Measurements from ENCODE around the gene HLX.

The HLX gene, protein sequence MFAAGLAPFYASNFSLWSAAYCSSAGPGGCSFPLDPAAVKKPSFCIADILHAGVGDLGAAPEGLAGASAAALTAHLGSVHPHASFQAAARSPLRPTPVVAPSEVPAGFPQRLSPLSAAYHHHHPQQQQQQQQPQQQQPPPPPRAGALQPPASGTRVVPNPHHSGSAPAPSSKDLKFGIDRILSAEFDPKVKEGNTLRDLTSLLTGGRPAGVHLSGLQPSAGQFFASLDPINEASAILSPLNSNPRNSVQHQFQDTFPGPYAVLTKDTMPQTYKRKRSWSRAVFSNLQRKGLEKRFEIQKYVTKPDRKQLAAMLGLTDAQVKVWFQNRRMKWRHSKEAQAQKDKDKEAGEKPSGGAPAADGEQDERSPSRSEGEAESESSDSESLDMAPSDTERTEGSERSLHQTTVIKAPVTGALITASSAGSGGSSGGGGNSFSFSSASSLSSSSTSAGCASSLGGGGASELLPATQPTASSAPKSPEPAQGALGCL

DNA sequence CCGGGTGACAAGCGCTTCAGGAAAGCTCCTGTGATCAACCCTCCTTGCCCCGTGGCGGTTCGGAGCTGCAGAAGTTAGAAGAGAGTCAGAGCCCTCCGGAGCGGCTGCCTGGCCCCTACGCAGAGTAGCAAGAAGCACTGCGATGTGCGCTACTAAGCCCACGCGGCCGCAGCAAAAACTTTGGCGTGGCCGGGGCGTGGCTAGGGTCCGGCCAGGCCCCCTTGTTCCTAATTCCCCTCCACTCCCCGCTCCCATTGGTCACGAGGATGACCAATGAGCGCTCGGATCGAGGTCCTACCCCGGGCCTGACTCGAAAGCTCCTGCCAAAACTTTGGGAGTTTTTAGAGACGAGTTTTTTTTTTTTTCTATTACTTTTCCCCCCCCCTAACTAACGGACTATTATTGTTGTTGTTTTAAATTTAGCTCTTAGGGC is at the start of gene HLX:
Gene HLX, plus strand, starts transcription at position 368 of the 433 bp plus-strand sequence. CDS start 415 bp downstream, outside the sequence.
- H3K9me3 ChIP-seq (ENCODE audit: insufficient read depth, low read length, severe bottlenecking) = no peaks in the 10 kb centered on the region
- no peak within 1 kb of the TSS for H3K4me2 ChIP-seq (ENCODE audit: insufficient read depth, low read length)
- TF ChIP-seq, protein P1, sequence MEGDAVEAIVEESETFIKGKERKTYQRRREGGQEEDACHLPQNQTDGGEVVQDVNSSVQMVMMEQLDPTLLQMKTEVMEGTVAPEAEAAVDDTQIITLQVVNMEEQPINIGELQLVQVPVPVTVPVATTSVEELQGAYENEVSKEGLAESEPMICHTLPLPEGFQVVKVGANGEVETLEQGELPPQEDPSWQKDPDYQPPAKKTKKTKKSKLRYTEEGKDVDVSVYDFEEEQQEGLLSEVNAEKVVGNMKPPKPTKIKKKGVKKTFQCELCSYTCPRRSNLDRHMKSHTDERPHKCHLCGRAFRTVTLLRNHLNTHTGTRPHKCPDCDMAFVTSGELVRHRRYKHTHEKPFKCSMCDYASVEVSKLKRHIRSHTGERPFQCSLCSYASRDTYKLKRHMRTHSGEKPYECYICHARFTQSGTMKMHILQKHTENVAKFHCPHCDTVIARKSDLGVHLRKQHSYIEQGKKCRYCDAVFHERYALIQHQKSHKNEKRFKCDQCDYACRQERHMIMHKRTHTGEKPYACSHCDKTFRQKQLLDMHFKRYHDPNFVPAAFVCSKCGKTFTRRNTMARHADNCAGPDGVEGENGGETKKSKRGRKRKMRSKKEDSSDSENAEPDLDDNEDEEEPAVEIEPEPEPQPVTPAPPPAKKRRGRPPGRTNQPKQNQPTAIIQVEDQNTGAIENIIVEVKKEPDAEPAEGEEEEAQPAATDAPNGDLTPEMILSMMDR (IDR thresholded peaks at IDR 0.05; ENCODE audit: borderline replicate concordance, extremely low read depth, low read length, poor library complexity, severe bottlenecking) = no peak
- TF ChIP-seq EZH2 (IDR thresholded peaks at IDR 0.05; ENCODE audit: borderline replicate concordance, low read depth, low read length, severe bottlenecking) = no peak
- no peak within 1 kb of the TSS for H3K4me3 ChIP-seq (ENCODE audit: low read depth in 1 of 2, low read length in 2 of 2)
- H3K79me2 ChIP-seq (ENCODE audit: insufficient read depth, low read length) = no peaks in the 10 kb centered on the region
- H3K27me3 ChIP-seq (ENCODE audit: insufficient read depth, low read length, poor library complexity) = no peaks in the 10 kb centered on the region
- no peak for DNase-seq
- no peak within 1 kb of the TSS for H3K9ac ChIP-seq (ENCODE audit: low read depth, low read length)
- H3K27ac ChIP-seq (ENCODE audit: low read length) = no peak within 1 kb of the TSS
- no peaks in the 10 kb centered on the region for H3K4me1 ChIP-seq (ENCODE audit: insufficient read depth, low read length)
- no peak for ATAC-seq (ENCODE audit: insufficient read depth, low read depth)
- H4K20me1 ChIP-seq (ENCODE audit: insufficient read depth, low read length) = no peaks in the 10 kb centered on the region
- no peak within 1 kb of the TSS for H2AFZ ChIP-seq (ENCODE audit: low read depth, low read length)
- no peaks in the 10 kb centered on the region for H3K36me3 ChIP-seq (ENCODE audit: insufficient read depth, low read length)

DNA sequence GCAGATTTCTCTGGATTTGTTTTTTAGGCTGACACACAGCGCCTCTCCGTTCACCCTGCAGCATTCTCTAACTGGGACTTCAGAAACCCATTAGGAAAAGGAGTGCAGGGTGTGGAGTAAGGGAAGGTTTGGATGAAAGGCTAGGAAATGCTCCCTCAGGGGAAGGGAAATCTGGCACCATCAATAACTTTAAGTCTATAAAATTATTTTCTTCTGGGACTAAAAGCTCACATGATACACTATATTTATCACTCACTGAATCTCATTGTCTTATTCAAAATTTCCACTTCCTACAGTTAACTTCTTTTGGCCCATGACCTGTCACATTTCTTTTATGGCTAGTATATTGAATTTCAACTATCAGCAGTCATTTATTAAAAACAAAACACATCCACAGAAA is 45.8 kb upstream of the HLX start:
- no peaks in the 10 kb centered on the region for H3K27me3 ChIP-seq (ENCODE audit: insufficient read depth, low read length, poor library complexity)
- no peak overlapping the region for H2AFZ ChIP-seq (ENCODE audit: low read depth, low read length)
- no peaks in the 10 kb centered on the region for H3K79me2 ChIP-seq (ENCODE audit: insufficient read depth, low read length)
- TF ChIP-seq EZH2 (IDR thresholded peaks at IDR 0.05; ENCODE audit: borderline replicate concordance, low read depth, low read length, severe bottlenecking) = no peak
- TF ChIP-seq, protein P1 (IDR thresholded peaks at IDR 0.05; ENCODE audit: borderline replicate concordance, extremely low read depth, low read length, poor library complexity, severe bottlenecking) = no peak
- no peak overlapping the region for H3K4me2 ChIP-seq (ENCODE audit: insufficient read depth, low read length)
- H3K4me3 ChIP-seq (ENCODE audit: low read depth in 1 of 2, low read length in 2 of 2) = no peak overlapping the region
- H3K9me3 ChIP-seq (ENCODE audit: insufficient read depth, low read length, severe bottlenecking) = no peaks in the 10 kb centered on the region
- H3K36me3 ChIP-seq (ENCODE audit: insufficient read depth, low read length) = no peaks in the 10 kb centered on the region
- ATAC-seq (ENCODE audit: insufficient read depth, low read depth) = no peak
- no peak for DNase-seq
- no peaks in the 10 kb centered on the region for H4K20me1 ChIP-seq (ENCODE audit: insufficient read depth, low read length)
- H3K4me1 ChIP-seq (ENCODE audit: insufficient read depth, low read length) = no peaks in the 10 kb centered on the region
- no peak overlapping the region for H3K9ac ChIP-seq (ENCODE audit: low read depth, low read length)
- H3K27ac ChIP-seq (ENCODE audit: low read length) = no peak overlapping the region

DNA sequence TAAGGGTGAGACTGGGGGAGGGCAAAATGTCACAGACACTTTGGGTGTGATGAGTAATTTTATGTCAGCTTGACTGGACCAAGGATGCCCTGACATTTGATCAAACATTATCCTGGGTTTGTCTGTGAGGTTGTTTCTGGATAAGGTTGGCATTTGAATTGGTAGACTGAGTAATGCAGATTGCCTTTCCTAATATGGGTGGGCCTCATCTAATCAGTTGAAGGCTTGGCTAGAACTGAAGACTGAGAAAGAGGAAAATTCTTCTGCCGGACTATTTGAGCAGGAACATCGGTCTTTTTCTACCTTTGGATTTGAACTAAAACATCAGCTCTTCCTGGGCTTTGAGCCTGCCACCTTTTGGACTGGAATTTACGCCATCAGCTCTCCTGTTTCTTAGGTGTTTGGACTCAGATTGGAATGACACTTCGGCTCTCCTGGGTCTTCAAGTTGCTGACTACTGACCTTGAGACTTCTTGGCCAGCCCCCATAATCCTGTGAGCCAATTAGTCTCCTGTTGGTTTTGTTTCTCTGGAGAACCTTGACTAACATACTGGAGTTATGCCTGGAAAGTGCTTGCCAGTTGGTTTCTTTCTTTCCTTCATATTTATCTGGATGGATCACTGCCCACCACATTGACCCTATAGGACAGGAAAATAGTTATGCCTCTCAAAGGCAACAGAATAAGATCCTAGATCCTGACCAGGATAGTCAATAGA is 44.9 kb upstream of the HLX start:
- no peak overlapping the region for H2AFZ ChIP-seq (ENCODE audit: low read depth, low read length)
- no peak overlapping the region for H3K27ac ChIP-seq (ENCODE audit: low read length)
- no peak overlapping the region for H3K4me2 ChIP-seq (ENCODE audit: insufficient read depth, low read length)
- H3K36me3 ChIP-seq (ENCODE audit: insufficient read depth, low read length) = no peaks in the 10 kb centered on the region
- ATAC-seq (ENCODE audit: insufficient read depth, low read depth) = no peak
- no peaks in the 10 kb centered on the region for H3K4me1 ChIP-seq (ENCODE audit: insufficient read depth, low read length)
- no peaks in the 10 kb centered on the region for H3K9me3 ChIP-seq (ENCODE audit: insufficient read depth, low read length, severe bottlenecking)
- no peaks in the 10 kb centered on the region for H3K79me2 ChIP-seq (ENCODE audit: insufficient read depth, low read length)
- no peaks in the 10 kb centered on the region for H3K27me3 ChIP-seq (ENCODE audit: insufficient read depth, low read length, poor library complexity)
- no peaks in the 10 kb centered on the region for H4K20me1 ChIP-seq (ENCODE audit: insufficient read depth, low read length)
- H3K9ac ChIP-seq (ENCODE audit: low read depth, low read length) = no peak overlapping the region
- no peak for DNase-seq
- TF ChIP-seq, protein P1 (IDR thresholded peaks at IDR 0.05; ENCODE audit: borderline replicate concordance, extremely low read depth, low read length, poor library complexity, severe bottlenecking) = no peak
- no peak overlapping the region for H3K4me3 ChIP-seq (ENCODE audit: low read depth in 1 of 2, low read length in 2 of 2)
